Smooth muscle cell of bladder (primary cell): ENCODE measurements around the gene PROB1. TPM values are rescaled to one million over a fixed set of nuclear protein-coding genes. Genes with fewer than 3 reads are reported as not detected.

Experiments used
- total RNA-seq: library from RNA; depleted of rRNA; stranded (reverse); fragments of >200 nt; gene quantifications from 2 replicates; pipeline ENCODE4 v1.2.3, GENCODE V29; 2014

The PROB1 gene
- total RNA-seq: 0.71 and 1.0 TPM in 2 replicates

GRCh38 chr5:139394654-139395566, at the start of gene PROB1:
PROB1 (minus strand) TSS chr5:139395104; CDS start chr5:139395081, 23 bp downstream.

GRCh38 chr5:139439013-139439903, 44.4 kb upstream of the PROB1 start, which contains the start of gene DNAJC18:
DNAJC18 (minus strand) TSS chr5:139439525; CDS start chr5:139439445, 80 bp downstream.

DNA sequence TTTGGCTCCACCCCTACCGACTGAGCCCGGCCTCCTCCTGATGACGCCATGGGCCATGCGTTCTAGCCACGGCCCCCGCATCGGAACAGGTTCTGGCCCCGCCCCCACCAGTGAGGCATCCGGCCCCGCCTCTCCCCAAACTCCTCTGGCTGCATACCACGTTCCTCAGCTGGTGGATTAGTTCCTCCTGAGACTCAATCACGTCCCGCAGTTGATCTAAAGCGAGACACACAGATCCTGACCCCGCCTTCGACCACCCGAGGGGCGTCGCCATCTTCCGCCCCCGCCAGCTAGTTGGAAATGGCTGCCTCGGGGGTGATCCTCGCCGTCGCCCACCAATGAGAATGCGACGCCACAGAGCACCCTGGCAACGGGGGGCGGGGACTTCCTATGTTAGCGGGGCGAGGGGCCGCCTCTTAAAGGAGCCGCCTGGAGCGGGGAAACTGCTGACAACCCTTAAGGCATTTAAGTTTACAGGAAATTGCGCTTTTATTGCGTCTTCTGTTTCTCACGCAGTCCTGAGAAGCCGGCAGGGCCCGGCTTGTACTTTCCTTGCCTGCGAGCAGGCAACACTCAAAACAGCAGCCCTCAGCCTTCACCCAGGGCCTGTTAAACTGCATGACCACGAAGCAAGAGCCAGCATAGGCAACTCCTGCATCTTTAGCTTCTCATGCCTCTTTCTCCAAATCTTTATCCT, 9.0 kb upstream of the PROB1 start, which contains the start of gene SPATA24:
TSS of gene SPATA24 (minus strand) at position 303 of the 697 bp plus-strand sequence. CDS start at position 274, 29 bp downstream.

GRCh38 chr5:139389701-139390638, 4.9 kb downstream of the PROB1 start, which contains the start of gene MZB1:
MZB1 (minus strand) TSS chr5:139389913; CDS start chr5:139389856, 57 bp downstream.

DNA sequence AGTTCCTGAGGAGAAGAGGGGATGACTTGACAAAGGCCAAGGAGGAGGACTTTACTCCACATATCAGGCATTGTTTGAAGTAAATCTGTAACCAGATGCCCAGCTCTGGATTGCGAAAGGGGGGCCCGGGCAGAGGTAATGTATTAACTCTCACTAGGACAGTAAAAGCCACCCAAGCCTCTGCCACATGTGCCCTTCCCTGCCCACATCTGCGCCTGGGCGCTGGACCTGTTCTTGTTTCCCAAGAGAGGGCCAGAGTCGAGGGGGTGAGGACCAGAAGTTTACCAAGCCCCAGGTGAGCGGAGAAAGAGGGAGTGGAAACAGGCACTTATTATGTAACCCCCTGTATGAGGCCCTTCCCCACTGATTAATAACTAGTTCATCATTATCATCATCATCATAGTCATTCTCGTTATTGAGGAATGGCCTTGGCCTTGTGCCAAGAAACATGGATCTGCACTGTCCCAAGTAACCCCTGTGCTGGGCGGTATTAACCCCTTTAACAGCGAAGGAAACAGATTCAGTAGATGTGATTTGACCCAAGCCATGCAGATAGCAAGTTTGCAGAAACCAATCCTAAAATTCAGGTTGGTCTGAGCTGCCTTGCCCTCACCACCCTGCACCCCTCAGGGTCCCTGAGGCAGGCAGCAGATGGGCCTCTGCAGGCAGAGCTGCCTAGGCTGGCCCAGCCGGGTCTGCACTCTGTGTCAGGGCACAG, 11.5 kb downstream of the PROB1 start, which contains the start of gene SLC23A1:
TSS of gene SLC23A1 (minus strand) at position 23 of the 718 bp plus-strand sequence. CDS start 44 bp downstream, outside the sequence.

GRCh38 chr5:139341689-139342422, 53.0 kb downstream of the PROB1 start, which contains the start of gene PAIP2:
PAIP2 (plus strand) TSS chr5:139341854; CDS start chr5:139363785, 21,931 bp downstream.

Other genes starting within 250 kb of the PROB1 start
- 113 and 143 TPM in 2 replicates for gene SIL1, start 196.7 kb downstream of the PROB1 start, total RNA-seq
- 193 and 203 TPM in 2 replicates for gene MATR3, start 101.4 kb downstream of the PROB1 start, total RNA-seq
- gene PAIP2, start 53.2 kb downstream of the PROB1 start, total RNA-seq: 53.5 and 69.2 TPM in 2 replicates
- gene SLC23A1, start 11.8 kb downstream of the PROB1 start, total RNA-seq: under 0.01 TPM in 1 of 2 replicates, not detected in the other
- 0.14 and 0.18 TPM in 2 replicates for gene MZB1, start 5.2 kb downstream of the PROB1 start, total RNA-seq
- gene SPATA24, start 9.0 kb upstream of the PROB1 start, total RNA-seq: 7.3 and 8.4 TPM in 2 replicates
- 6.3 and 7.3 TPM in 2 replicates for gene DNAJC18, start 44.4 kb upstream of the PROB1 start, total RNA-seq
- gene ECSCR, start 67.6 kb upstream of the PROB1 start, total RNA-seq: 0.14 and 0.37 TPM in 2 replicates
- not detected in 2 replicates for gene SMIM33, start 75.9 kb upstream of the PROB1 start, total RNA-seq
- gene STING1, start 87.7 kb upstream of the PROB1 start, total RNA-seq: 24.8 and 26.9 TPM in 2 replicates
- gene UBE2D2, start 166.2 kb upstream of the PROB1 start, total RNA-seq: 39.3 and 43.4 TPM in 2 replicates